ENCODE data around the gene PLA2G3.

PLA2G3 gene

GRCh38 chr22:31133911-31134310 lies 6.4 kb downstream of the PLA2G3 start:
- DNase-seq: no peak
- Mint-ChIP-seq H3K36me3 (ENCODE audit: low read depth) (peaks cover 4% of the 10 kb centered on the region), H3K4me1 (peaks cover 15% of the 10 kb centered on the region), H3K4me3 (no peak overlapping the region), H3K27me3 (ENCODE audit: low read depth, poor library complexity) (peaks cover 4% of the 10 kb centered on the region), H3K9me3 (no peaks in the 10 kb centered on the region), H3K27ac (no peak overlapping the region)
- no peak for TF ChIP-seq CTCF (IDR thresholded peaks at IDR 0.05)

- Mint-ChIP-seq H3K4me3 (no peak overlapping the region), H3K27ac (no peak overlapping the region), H3K4me1 (peaks cover 9% of the 10 kb centered on the region), H3K36me3 (ENCODE audit: low read depth) (no peaks in the 10 kb centered on the region), H3K27me3 (ENCODE audit: low read depth, poor library complexity) (no peaks in the 10 kb centered on the region), H3K9me3 (no peaks in the 10 kb centered on the region)
- DNase-seq: no peak
- no peak for TF ChIP-seq CTCF (IDR thresholded peaks at IDR 0.05)
These were observed 9.4 kb downstream of the PLA2G3 start for GRCh38 chr22:31130873-31131272.

- H3K9me3 Mint-ChIP-seq: no peaks in the 10 kb centered on the region
- DNase-seq: no peak
- no peaks in the 10 kb centered on the region for H3K36me3 Mint-ChIP-seq (ENCODE audit: low read depth)
- no peak for TF ChIP-seq CTCF (IDR thresholded peaks at IDR 0.05)
- H3K4me1 Mint-ChIP-seq: peaks cover 14% of the 10 kb centered on the region
- H3K27ac Mint-ChIP-seq: no peak overlapping the region
- H3K27me3 Mint-ChIP-seq (ENCODE audit: low read depth, poor library complexity): peaks cover 5% of the 10 kb centered on the region
- H3K4me3 Mint-ChIP-seq: no peak overlapping the region
These were observed 12.2 kb downstream of the PLA2G3 start for GRCh38 chr22:31128156-31128555.

GRCh38 chr22:31127181-31127772 lies 13.0 kb downstream of the PLA2G3 start:
- Mint-ChIP-seq H3K27me3 (ENCODE audit: low read depth, poor library complexity) (peaks cover 5% of the 10 kb centered on the region), H3K27ac (no peak overlapping the region), H3K36me3 (ENCODE audit: low read depth) (no peaks in the 10 kb centered on the region), H3K4me3 (no peak overlapping the region), H3K4me1 (peaks cover 18% of the 10 kb centered on the region), H3K9me3 (no peaks in the 10 kb centered on the region)
- TF ChIP-seq CTCF (IDR thresholded peaks at IDR 0.05): no peak
- no peak for DNase-seq

- Mint-ChIP-seq H3K27me3 (ENCODE audit: low read depth, poor library complexity) (peaks cover 5% of the 10 kb centered on the region), H3K36me3 (ENCODE audit: low read depth) (no peaks in the 10 kb centered on the region), H3K9me3 (no peaks in the 10 kb centered on the region), H3K4me1 (peaks cover 17% of the 10 kb centered on the region), H3K27ac (no peak overlapping the region), H3K4me3 (no peak overlapping the region)
- DNase-seq: no peak
- TF ChIP-seq CTCF (IDR thresholded peaks at IDR 0.05): no peak
These were observed 13.5 kb downstream of the PLA2G3 start for GRCh38 chr22:31126869-31127175.

- no peak overlapping the region for H3K4me3 Mint-ChIP-seq
- peaks cover 5% of the 10 kb centered on the region for H3K27me3 Mint-ChIP-seq (ENCODE audit: low read depth, poor library complexity)
- H3K27ac Mint-ChIP-seq: no peak overlapping the region
- peaks cover 16% of the 10 kb centered on the region for H3K4me1 Mint-ChIP-seq
- no peak for DNase-seq
- TF ChIP-seq CTCF (IDR thresholded peaks at IDR 0.05): no peak
- H3K36me3 Mint-ChIP-seq (ENCODE audit: low read depth): no peaks in the 10 kb centered on the region
- H3K9me3 Mint-ChIP-seq: no peaks in the 10 kb centered on the region
These were observed 14.0 kb downstream of the PLA2G3 start for GRCh38 chr22:31126128-31126868.

All from nephron progenitor cell (in vitro differentiated cells).